Tibial nerve (tissue), 4 donors: Measurements from ENCODE around the gene LPO. TPM values are rescaled to one million over a fixed set of nuclear protein-coding genes. Genes with fewer than 3 reads are reported as not detected.

Experiments
- DNase-seq, 2 donors: peaks; one replicate each; pipeline ENCODE4 v3.0.0-alpha.2; 2019; ENCODE audit warnings: low spot score in 2 of 2
- H3K27ac ChIP-seq, 4 donors: fragments of 200-600 bp; sonication (generic) in 3 of 4; one replicate each; pipeline ENCODE4 v1.5.1; 2017 to 2019; ENCODE audit warnings: mild to moderate bottlenecking in 1 of 4
- H3K27me3 ChIP-seq, 2 donors: fragments of 200-600 bp; sonication (generic) in 1 of 2; one replicate each; pipeline versions ENCODE4 v1.5.1 to v1.6.0; 2017 to 2019
- H3K36me3 ChIP-seq, 3 donors: fragments of 200-600 bp; sonication (generic); one replicate each; pipeline ENCODE4 v1.5.1; 2018 to 2019
- H3K4me1 ChIP-seq, 4 donors: fragments of 200-600 bp; sonication (generic) in 3 of 4; one replicate each; pipeline ENCODE4 v1.5.1; 2017 to 2019
- H3K4me3 ChIP-seq, 4 donors: fragments of 200-600 bp; sonication (generic) in 3 of 4; one replicate each; pipeline ENCODE4 v1.5.1; 2017 to 2019; ENCODE audit warnings: mild to moderate bottlenecking in 1 of 4, moderate library complexity in 1 of 4
- H3K9me3 ChIP-seq, 4 donors: fragments of 200-600 bp; sonication (generic) in 3 of 4; one replicate each; pipeline ENCODE4 v1.5.1; 2017 to 2019
- CTCF ChIP-seq, 5 experiments: fragments of 200-600 bp in 3 of 5; fragments of 450-650 bp in 2 of 5; sonication (generic) in 3 of 5; IDR thresholded peaks; one replicate each; pipeline ENCODE4 v1.5.1; 2016 to 2019; ENCODE audit warnings: antibody characterized with exemption in 5 of 5, mild to moderate bottlenecking in 3 of 5, moderate library complexity in 2 of 5
- EP300 ChIP-seq, 2 donors: sonication (generic); formaldehyde crosslinking; IDR thresholded peaks; one replicate each; pipeline ENCODE4 v1.6.1; 2017; ENCODE audit warnings: antibody characterized with exemption in 2 of 2, mild to moderate bottlenecking in 1 of 2
- POLR2A ChIP-seq, 2 donors: fragments of 450-650 bp; IDR thresholded peaks; one replicate each; pipeline ENCODE4 v1.6.1; 2017; ENCODE audit warnings: antibody characterized with exemption in 2 of 2, mild to moderate bottlenecking in 2 of 2, moderate library complexity in 2 of 2
- WGBS, 2 donors: methylation state at CpG; one replicate each; pipeline ENCODE4 v1.1.5; 2018; 5-methylcytosine and 5-hydroxymethylcytosine counted together
- total RNA-seq, 4 donors: library from RNA; depleted of rRNA; stranded (reverse); fragments of >200 nt; gene quantifications; one replicate each; pipeline ENCODE4 v1.1.0, GENCODE V29; 2016

Gene LPO
- total RNA-seq, 4 donors from 2014 or later = not detected

- no peak for DNase-seq
- TF ChIP-seq POLR2A (IDR thresholded peaks at IDR 0.05) = no peak
- TF ChIP-seq EP300 (IDR thresholded peaks at IDR 0.05) = no peak
- TF ChIP-seq CTCF (IDR thresholded peaks at IDR 0.05) = no peak
- Histone ChIP-seq H3K4me3 (no peak overlapping the region), H3K9me3 (no peaks in the 10 kb centered on the region), H3K36me3 (no peaks in the 10 kb centered on the region), H3K4me1 (no peaks in the 10 kb centered on the region), H3K27me3 (peaks cover 0 to 16% of the 10 kb centered on the region in 2 donors), H3K27ac (no peak overlapping the region)
- WGBS, 2 donors = 76 to 85% methylated on average over 12 of the region's 12 CpGs
These were observed 29.9 kb downstream of the LPO start for GRCh38 chr17:58268326-58268725.

- TF ChIP-seq EP300 (IDR thresholded peaks at IDR 0.05) (no peak), CTCF (IDR thresholded peaks at IDR 0.05) (no peak), POLR2A (IDR thresholded peaks at IDR 0.05) (no peak)
- H3K27me3 ChIP-seq = peaks cover 0 to 10% of the 10 kb centered on the region in 2 donors
- WGBS, 2 donors = 65 to 78% methylated on average over 6 of the region's 6 CpGs
- DNase-seq = no peak
- H3K36me3 ChIP-seq = no peaks in the 10 kb centered on the region
- H3K4me1 ChIP-seq = no peaks in the 10 kb centered on the region
- no peaks in the 10 kb centered on the region for H3K9me3 ChIP-seq
- no peak overlapping the region for H3K4me3 ChIP-seq
- H3K27ac ChIP-seq = no peak overlapping the region
These were observed 30.6 kb downstream of the LPO start for GRCh38 chr17:58268774-58269556.

DNA sequence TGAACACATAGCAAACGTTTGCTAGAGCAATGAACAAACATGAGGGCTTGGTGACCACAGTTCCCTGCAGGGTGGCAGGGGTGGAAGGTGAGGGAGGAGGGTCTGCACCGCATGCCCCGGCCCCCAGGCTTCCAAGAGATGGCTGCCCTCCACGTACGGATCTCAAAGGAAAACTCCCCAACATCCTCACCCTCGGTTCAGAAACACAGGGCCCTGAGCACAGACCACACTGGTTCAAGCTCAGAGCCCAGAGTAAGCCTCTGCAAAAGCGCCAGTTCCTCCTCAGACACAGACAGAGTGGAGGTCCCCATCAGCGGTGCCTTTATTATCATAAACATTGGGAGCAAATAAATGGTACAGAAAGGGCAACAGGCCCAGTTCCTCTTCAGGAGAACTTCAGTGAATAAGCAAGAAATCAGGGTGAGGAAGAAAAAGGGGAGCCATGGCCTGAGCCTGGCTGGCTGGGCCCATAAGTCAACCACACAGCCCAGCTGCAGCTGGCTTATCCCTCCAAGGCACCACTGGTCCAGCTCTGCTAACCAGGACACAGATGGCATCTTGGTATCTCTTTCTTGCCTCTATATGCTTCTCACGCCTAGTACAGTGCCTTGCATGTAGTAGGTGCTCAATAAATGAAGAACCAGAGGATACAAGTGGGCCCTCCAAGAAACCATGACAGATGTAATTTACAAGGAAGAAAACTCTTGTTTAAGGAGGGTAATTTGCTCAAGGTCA is 31.3 kb downstream of the LPO start:
- Histone ChIP-seq H3K4me1 (no peaks in the 10 kb centered on the region), H3K36me3 (no peaks in the 10 kb centered on the region), H3K27ac (no peak overlapping the region), H3K27me3 (peaks cover 0 to 4% of the 10 kb centered on the region in 2 donors), H3K9me3 (no peaks in the 10 kb centered on the region), H3K4me3 (no peak overlapping the region)
- TF ChIP-seq CTCF (IDR thresholded peaks at IDR 0.05) = no peak
- TF ChIP-seq EP300 (IDR thresholded peaks at IDR 0.05) = no peak
- no peak for TF ChIP-seq POLR2A (IDR thresholded peaks at IDR 0.05)
- WGBS, 2 donors = 67 to 76% methylated on average over 9 of the region's 9 CpGs
- DNase-seq = no peak

DNA sequence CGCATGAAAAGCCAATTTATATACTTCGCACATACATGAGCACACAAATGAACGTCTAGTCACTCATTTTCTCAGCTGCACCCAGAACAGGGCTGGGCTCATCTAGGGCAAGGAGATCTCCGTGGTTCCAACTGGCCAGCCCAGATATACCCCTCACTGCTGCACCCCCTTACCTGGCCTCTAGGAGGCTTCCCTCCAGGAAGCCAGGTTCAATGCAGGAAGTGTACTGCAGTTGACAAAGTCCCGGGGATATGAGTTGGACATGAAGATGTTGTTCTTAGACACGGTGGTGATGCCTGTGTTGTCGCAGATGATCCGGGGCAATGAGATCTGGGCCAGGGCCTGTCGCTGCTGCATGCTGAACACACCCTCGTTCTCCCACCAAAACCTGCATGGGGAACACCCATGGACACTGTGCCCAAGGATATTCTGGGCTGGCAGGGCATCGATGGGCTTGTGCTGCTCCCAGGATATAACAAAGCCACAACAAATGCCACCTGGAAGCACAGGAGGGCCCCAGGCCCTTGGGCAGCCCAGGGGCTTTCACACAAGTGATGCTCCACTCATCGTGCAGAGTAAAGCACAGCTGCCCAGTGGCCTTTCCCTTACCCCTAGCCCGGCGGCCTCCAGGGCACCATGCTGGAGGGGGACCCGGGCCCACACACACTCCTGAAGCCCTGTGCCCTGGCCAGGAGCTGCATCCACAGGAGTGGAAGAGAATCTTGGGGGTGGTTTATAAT is 32.3 kb downstream of the LPO start:
- H3K27me3 ChIP-seq = peaks cover 0 to 3% of the 10 kb centered on the region in 2 donors
- no peaks in the 10 kb centered on the region for H3K4me1 ChIP-seq
- no peak overlapping the region for H3K4me3 ChIP-seq
- H3K27ac ChIP-seq = no peak overlapping the region
- TF ChIP-seq CTCF (IDR thresholded peaks at IDR 0.05) (no peak), POLR2A (IDR thresholded peaks at IDR 0.05) (no peak), EP300 (IDR thresholded peaks at IDR 0.05) (no peak)
- H3K9me3 ChIP-seq = no peaks in the 10 kb centered on the region
- 76 to 83% methylated on average over 9 to 11 of the region's 15 CpGs for WGBS, 2 donors
- no peak for DNase-seq
- no peaks in the 10 kb centered on the region for H3K36me3 ChIP-seq
